Measurements from ENCODE around the gene NRTN.

The NRTN gene

DNA sequence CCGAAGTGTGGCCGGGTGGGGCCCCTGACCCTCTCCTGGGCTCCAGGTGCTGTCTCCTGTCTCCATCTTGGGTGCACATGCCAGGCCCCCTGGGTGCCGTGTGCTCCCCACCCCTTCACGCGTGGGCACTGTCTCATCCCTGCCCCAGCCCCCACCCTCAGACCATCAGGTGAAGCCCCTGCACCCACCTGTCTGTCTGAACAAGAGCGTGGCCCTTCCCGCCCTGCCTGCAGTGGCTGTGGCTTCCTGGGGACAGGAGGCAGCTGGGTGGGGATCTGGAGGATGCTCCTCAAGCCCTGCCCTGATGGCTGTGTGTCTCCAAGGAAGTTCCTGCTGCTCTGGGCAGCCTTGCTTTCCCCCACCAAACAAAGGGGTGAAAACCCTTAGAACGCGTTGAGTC, 22.5 kb upstream of the NRTN start:
- Histone ChIP-seq H3K27me3 (ENCODE audit: insufficient read depth, low read length, poor library complexity, severe bottlenecking) (no peaks in the 10 kb centered on the region), H4K20me1 (ENCODE audit: insufficient read depth, low read length, poor library complexity, severe bottlenecking) (no peaks in the 10 kb centered on the region), H3F3A (ENCODE audit: low read depth) (no peaks in the 10 kb centered on the region), H3K79me2 (ENCODE audit: insufficient read depth, low read length) (peaks cover under 1% of the 10 kb centered on the region; the same call in 1 of the 2 replicates), H2AFZ (ENCODE audit: low read length) (no peak overlapping the region), H3K9me2 (replicated peaks; ENCODE audit: low read depth, low read length) (no peaks in the 10 kb centered on the region), H3K36me3 (ENCODE audit: insufficient read depth, low read length) (peaks cover 25% of the 10 kb centered on the region; the same call in 1 of the 2 replicates), H3K9ac (ENCODE audit: low read depth, low read length, poor library complexity, severe bottlenecking) (no peak overlapping the region), H3K4me2 (ENCODE audit: low read depth, low read length, poor library complexity, severe bottlenecking) (no peak overlapping the region), H3K4me1 (ENCODE audit: insufficient read depth, low read length, poor library complexity, severe bottlenecking) (no peaks in the 10 kb centered on the region), H3K4me3 (ENCODE audit: low read length, poor library complexity, severe bottlenecking) (no peak overlapping the region), H3K9me3 (ENCODE audit: insufficient read depth, low read depth, low read length) (no peaks in the 10 kb centered on the region)
- TF ChIP-seq, protein P1, sequence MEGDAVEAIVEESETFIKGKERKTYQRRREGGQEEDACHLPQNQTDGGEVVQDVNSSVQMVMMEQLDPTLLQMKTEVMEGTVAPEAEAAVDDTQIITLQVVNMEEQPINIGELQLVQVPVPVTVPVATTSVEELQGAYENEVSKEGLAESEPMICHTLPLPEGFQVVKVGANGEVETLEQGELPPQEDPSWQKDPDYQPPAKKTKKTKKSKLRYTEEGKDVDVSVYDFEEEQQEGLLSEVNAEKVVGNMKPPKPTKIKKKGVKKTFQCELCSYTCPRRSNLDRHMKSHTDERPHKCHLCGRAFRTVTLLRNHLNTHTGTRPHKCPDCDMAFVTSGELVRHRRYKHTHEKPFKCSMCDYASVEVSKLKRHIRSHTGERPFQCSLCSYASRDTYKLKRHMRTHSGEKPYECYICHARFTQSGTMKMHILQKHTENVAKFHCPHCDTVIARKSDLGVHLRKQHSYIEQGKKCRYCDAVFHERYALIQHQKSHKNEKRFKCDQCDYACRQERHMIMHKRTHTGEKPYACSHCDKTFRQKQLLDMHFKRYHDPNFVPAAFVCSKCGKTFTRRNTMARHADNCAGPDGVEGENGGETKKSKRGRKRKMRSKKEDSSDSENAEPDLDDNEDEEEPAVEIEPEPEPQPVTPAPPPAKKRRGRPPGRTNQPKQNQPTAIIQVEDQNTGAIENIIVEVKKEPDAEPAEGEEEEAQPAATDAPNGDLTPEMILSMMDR (conservative IDR thresholded peaks at IDR 0.05; ENCODE audit: low read length), result no peak
- TF ChIP-seq EZH2phosphoT487 (IDR thresholded peaks at IDR 0.05; ENCODE audit: borderline replicate concordance), result no peak

DNA sequence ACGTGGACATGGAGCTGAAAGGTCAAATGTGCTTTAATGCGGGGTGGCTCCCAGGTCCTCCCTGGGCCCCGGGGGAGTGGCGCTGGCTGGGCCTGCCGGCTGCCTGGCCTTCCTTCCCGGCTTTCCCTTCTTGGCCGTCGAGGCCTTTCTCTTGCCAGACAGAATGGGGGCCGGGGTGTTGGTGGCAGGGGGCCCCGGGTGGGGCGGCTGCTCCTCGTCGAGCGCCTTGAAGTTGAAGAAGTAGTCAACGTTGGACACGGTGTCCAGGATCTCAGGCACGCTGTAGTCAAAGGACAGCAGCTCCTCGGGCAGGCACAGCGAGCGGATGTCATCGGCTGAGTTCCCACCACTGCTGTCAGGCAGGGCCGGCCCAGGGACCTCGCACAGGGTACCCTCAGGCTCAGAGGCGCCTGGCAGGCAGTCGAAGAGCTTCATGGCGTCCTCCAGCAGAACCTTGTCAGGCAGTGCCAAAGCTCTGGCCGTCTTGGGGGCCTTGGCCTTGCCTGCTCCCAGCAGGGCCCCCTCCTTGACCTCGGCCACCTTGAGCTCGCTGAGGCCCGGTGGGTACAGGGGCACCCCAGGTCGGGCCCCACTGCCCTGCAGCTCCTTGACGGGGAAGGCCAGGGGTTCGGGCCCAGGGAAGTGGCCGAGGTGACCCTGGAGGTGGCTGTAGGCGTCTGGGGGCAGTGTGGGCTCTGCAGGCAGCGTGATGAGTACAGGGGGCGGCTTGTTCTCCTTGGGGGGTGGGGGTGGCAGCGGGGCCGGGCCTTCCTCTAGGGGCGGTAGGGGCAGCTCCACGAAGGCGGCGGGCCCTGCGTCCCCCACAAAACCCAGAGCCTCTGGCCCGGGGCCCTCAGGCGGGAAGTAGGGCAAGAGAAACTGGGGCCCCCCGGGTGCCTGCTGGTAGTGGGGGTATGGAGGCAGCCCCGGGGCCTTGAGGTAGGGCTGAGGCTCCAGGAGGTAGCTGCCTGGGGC, 21.6 kb upstream of the NRTN start:
- H3K9ac ChIP-seq (ENCODE audit: low read depth, low read length, poor library complexity, severe bottlenecking), result no peak overlapping the region
- peaks cover 9% of the 10 kb centered on the region; the same call in 1 of the 2 replicates for H3K79me2 ChIP-seq (ENCODE audit: insufficient read depth, low read length)
- H3K36me3 ChIP-seq (ENCODE audit: insufficient read depth, low read length), result peaks cover 28% of the 10 kb centered on the region; the same call in 1 of the 2 replicates
- H3K9me3 ChIP-seq (ENCODE audit: insufficient read depth, low read depth, low read length), result no peaks in the 10 kb centered on the region
- no peaks in the 10 kb centered on the region for H3K9me2 ChIP-seq (replicated peaks; ENCODE audit: low read depth, low read length)
- no peak overlapping the region for H2AFZ ChIP-seq (ENCODE audit: low read length)
- no peak overlapping the region for H3K4me2 ChIP-seq (ENCODE audit: low read depth, low read length, poor library complexity, severe bottlenecking)
- TF ChIP-seq, protein P1 (conservative IDR thresholded peaks at IDR 0.05; ENCODE audit: low read length), result no peak
- no peak for TF ChIP-seq EZH2phosphoT487 (IDR thresholded peaks at IDR 0.05; ENCODE audit: borderline replicate concordance)
- H3K4me3 ChIP-seq (ENCODE audit: low read length, poor library complexity, severe bottlenecking), result no peak overlapping the region
- H4K20me1 ChIP-seq (ENCODE audit: insufficient read depth, low read length, poor library complexity, severe bottlenecking), result no peaks in the 10 kb centered on the region
- H3F3A ChIP-seq (ENCODE audit: low read depth), result no peaks in the 10 kb centered on the region
- no peaks in the 10 kb centered on the region for H3K4me1 ChIP-seq (ENCODE audit: insufficient read depth, low read length, poor library complexity, severe bottlenecking)
- H3K27me3 ChIP-seq (ENCODE audit: insufficient read depth, low read length, poor library complexity, severe bottlenecking), result no peaks in the 10 kb centered on the region

DNA sequence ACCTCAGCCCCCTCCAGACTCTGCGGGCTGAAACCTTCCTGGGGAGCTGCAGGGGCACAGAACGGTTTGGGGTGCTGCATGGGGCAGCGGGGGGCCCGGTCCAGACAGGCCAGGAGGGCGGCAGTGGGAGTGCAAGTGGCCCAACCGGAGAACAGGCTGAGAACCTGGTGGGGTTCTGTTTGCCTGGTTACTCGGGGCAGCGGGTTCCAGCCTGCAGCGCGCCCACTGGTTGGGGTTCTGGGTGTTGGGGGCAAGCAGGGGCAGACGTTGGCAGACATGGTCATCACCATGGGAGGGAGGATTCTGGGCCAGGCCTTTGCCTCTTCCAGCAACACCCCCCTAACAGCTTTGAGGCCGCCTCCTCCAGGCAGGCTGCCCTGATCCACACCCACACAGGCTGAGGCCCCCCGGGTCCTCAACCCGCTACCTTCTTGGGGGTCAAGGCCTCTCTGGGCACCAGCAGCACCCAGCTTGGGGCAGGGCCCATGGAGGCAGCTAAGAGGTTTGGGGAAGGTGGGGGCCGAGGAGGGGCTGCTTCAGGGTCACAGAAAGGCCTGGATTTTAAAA, 20.2 kb upstream of the NRTN start, which contains the start of gene PRR22:
Gene PRR22 (minus strand): TSS at position 166 of the 567 bp plus-strand sequence. CDS start 86 bp downstream, at position 80.
- peaks cover 36% of the 10 kb centered on the region; the same call in 1 of the 2 replicates for H3K36me3 ChIP-seq (ENCODE audit: insufficient read depth, low read length)

More for the DNA sequence above, 20.2 kb upstream of the NRTN start, which contains the start of gene PRR22:
- Histone ChIP-seq H3K27me3 (ENCODE audit: insufficient read depth, low read length, poor library complexity, severe bottlenecking) (no peaks in the 10 kb centered on the region), H3K79me2 (ENCODE audit: insufficient read depth, low read length) (peaks cover 14% of the 10 kb centered on the region; the same call in 1 of the 2 replicates), H3K9me3 (ENCODE audit: insufficient read depth, low read depth, low read length) (no peaks in the 10 kb centered on the region), H4K20me1 (ENCODE audit: insufficient read depth, low read length, poor library complexity, severe bottlenecking) (peaks cover 1% of the 10 kb centered on the region), H3K4me3 (ENCODE audit: low read length, poor library complexity, severe bottlenecking) (no peak within 1 kb of the TSS), H3K9ac (ENCODE audit: low read depth, low read length, poor library complexity, severe bottlenecking) (no peak within 1 kb of the TSS), H3K4me2 (ENCODE audit: low read depth, low read length, poor library complexity, severe bottlenecking) (no peak within 1 kb of the TSS), H2AFZ (ENCODE audit: low read length) (no peak within 1 kb of the TSS), H3K9me2 (replicated peaks; ENCODE audit: low read depth, low read length) (no peaks in the 10 kb centered on the region), H3K4me1 (ENCODE audit: insufficient read depth, low read length, poor library complexity, severe bottlenecking) (no peaks in the 10 kb centered on the region), H3F3A (ENCODE audit: low read depth) (no peaks in the 10 kb centered on the region)
- TF ChIP-seq EZH2phosphoT487 (IDR thresholded peaks at IDR 0.05; ENCODE audit: borderline replicate concordance), result no peak
- TF ChIP-seq, protein P1 (conservative IDR thresholded peaks at IDR 0.05; ENCODE audit: low read length), result no peak
